GM21576 (cell line): Measurements from ENCODE around the gene CPXM2.

ENCODE experiments used
- ATAC-seq: cut with Tn5 transposase; IDR thresholded peaks from one replicate; pipeline ENCODE4 v1.9.1; 2021; ENCODE audit warnings: mild to moderate bottlenecking, moderate library complexity; ENCODE audit not compliant: unreplicated experiment

CPXM2 gene

DNA sequence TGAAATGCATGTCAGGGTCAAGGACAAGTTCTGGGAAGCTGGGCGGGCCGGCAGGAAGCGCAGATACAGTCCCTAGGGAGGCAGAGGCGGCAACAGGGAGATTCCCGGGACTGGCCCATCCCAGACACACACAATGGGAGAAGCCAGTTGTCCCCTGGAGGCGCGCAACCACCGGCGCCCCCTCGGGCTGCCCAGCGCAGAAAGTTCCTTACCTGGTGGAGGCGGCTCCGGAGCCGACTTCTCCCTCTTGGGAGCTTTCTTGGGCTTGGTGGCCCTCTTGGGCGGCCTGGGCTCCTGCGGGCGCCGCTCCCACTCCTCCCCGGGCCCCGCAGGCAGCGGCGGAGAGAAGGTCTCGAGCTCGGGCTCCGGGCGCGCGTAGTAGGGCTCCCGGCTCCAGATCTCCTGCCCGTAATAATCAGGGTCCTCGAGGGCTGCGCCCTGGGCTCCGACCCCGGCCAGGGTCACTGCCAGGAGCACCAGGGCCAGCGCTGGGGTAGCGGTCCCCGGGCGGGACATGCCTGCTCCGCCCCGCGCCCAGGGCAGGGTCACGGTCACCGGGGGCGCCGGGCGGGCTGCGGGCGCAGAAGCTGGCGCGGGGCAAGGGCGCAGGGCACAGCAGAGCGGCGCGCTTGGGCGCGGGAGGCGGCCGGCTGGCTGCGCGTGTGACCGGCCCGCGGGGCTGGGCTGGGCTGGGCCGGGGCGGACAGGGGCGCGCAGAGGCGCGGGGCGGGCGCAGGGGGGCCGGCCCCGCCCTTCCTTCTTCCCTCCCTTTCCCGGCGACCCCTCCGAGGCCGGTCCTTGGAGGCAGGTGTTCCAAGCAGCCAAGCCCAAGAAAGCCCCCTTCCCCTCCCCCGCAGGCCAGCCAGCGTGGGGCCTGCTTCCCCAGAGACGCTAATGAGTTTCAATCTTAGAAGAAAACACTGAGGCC is at the start of gene CPXM2:
TSS of gene CPXM2 (minus strand) at position 664 of the 928 bp plus-strand sequence. CDS start at position 516, 148 bp downstream.
- ATAC-seq, result no peak

DNA sequence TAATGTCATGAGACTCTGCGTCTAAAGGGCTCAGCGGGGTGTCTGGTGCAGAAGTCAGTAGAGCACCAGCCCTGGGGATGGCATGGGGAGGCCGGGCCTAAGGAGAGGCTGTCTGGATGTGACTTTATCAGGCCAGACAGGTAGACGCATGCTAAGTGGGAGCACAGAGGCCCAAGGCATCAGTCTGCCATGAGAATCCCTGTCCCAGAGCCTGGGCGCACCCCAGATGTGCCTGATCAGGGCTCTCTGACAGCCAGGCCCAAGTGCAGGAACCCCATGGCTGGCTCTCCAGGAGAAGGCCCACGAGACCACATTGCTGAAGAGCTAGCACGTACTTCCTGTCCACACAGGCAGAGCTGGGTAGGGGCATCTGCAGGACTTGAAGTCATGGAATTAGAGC is 48.0 kb upstream of the CPXM2 start:
- no peak for ATAC-seq

DNA sequence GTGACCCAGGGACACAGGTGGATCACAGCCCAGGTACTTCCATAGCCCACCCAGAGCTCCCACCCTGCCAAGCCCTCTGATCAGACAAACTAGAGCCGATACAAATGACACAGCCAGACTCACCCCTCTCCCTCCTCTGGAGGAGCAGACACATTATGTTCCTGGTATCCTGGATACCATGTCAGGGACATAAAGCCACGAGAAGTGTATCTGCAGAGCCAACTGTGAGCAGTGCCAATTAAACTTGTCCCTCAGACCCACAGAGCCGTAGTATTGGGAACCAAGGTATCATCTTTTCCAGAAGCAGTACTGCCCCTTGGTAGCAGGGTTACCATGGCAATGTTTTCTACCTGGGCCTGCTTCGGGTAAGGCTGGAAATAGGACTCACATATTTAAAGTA is 47.3 kb upstream of the CPXM2 start:
- no peak for ATAC-seq

DNA sequence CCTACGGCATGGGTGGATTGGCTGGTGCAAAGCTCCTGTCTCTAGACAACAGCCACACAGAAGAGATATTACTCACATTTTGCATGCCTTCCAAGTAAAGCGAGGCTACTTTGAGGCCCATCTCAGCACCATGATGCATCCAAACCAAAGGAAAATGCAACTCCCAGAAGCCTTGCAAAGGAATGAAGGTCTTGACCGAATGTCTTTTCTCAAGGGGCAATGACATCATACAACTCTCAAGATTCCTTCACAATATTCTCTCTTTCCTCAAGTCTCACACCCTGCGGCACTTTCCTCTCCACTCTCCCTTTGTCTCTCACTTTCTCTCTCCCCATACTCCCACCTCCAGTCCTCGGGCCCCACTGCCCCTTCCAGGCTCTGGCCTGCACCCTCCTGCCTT is 44.8 kb upstream of the CPXM2 start:
- ATAC-seq, result no peak

DNA sequence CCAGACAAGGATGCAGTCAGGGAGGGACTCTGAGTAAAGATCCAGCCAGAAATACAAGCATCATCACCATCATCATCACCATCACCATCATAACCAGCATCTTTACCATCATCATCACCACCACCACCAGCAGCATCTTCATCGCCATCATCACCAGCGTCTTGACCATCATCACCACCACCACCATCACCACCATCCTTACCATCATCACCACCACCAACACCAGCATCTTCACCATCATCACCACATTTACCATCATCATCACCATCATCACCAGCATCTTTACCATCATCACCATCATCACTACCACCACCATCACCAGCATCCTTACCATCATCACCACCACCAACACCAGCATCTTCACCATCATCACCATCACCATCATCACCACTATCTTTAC is 44.1 kb upstream of the CPXM2 start:
- ATAC-seq, result no peak

DNA sequence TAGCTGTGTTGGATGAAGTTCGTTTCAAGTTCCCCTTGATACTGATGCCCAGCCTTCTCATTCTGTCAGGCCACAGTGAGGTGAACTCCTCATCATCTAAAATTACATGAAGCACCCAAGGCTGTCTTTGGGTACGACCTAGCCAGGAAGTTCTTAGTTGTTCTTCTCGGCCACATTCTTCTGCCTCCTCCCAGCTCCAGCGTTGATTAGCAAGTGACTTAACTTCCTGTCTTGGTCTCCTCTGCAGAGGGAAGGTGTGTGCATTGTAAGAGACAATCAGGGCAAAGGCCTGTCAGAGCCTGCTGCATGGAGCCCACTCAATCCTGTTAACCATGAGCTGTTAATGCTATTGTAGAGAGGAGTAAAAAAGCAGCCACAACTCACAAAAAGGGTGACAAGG is 43.2 kb upstream of the CPXM2 start:
- no peak for ATAC-seq

DNA sequence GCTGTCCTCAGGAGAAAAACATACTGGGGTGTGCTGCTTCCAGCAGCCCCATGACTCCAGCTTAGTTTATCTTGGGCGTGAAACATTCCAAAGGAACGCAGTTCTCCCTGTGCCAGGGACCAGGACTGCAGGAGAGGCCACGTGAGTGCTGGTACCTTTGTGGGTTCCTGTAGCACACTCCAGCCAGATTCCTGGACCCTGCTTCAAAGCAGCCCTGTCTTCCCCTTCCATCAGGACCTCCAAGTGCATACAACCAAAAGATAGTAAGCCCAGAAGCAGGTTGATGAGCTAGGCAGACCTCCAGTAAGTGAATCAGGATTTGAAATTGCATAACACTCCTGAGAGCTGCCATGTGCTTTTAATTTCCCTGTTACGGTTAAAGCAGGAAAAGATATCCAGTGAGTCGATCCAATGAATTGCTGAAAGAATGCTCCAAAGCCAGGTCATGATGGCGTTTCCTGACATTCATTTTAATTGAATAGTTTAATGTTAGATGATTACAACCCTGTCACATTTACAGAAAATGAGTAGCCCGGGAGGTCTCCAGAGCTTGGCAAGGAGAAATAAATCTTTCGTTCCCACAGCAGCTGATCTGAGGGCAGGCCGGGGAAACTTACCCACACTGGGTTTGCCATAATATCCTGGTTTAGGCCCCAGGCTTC is 38.9 kb upstream of the CPXM2 start:
- no peak for ATAC-seq

DNA sequence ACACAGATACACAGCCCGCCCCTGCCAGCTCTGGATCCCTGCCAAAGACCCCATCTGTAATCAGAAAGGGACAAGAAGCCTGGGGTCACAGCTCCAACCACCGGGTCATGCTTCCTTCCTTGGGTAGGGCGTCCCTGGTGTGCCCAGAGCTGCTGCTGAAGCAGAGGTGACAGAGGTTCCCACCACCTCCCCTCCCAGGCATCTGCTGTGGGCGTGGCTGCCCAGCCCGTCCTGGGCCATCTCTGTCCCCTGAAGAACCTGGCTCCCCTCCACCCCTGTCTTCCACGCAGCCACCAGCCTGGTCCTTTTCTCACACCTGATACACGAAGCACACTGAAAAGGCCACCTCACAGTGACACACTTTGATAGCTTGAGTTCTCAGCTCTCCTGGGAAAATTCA is 38.2 kb upstream of the CPXM2 start:
- no peak for ATAC-seq

DNA sequence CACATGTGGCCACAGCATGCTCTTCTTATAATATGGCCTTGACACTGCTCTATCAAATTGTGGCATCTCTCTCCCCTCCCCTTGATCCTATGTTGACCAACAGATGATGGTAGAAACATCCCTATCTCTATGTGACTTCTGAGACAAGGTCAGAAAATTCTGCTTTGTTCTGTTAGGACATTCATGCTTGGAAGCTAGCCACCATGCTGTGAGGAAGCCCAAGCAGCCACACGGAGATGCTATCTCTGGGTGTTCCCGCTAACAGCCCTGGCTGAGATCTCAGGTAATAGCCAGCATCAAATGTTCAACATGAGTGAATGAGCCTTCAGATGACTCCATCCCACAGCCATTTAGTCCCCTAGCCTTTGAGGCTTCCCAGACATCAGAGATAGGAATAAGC is 36.8 kb upstream of the CPXM2 start:
- no peak for ATAC-seq

DNA sequence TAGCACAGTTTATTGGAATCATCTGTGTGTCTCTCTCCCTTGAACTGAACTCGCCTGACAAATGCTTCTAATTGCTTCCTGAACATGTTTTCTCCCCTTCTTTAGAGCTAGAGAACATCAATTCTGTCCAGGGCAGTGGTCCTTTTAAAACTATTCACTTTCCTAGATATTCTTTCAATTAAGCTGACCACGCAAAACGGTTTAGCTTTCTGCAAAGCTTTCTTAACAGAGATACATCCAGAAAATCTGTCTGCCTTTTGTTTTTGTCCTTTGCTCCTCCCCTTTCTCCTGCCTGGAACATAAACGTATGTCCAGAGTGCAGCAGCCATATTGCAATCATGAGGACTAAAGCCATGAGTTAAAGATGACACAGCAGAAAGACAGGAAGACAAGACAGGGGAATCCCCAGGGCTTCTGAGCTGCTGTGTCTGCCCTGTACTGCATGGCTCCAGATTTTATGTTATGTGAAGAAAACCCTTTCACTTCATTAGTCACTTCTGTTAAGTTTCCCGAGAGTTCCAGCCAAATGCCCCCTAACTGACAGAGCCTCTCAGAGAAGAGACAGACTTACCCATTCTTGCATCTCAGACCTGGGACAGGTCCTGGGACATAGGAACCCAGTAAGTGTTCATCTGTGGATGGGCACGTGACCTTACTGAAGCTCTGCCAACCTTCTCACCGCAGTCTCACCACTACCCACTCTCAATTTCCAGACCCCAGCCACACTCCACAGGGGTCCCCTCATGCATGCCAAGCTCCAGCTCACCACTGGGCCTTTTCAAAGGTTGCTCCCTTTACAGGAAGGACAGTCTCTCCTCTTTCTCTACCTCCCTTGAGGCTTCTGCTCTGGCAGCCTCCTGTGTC is 35.0 kb upstream of the CPXM2 start:
- no peak for ATAC-seq

DNA sequence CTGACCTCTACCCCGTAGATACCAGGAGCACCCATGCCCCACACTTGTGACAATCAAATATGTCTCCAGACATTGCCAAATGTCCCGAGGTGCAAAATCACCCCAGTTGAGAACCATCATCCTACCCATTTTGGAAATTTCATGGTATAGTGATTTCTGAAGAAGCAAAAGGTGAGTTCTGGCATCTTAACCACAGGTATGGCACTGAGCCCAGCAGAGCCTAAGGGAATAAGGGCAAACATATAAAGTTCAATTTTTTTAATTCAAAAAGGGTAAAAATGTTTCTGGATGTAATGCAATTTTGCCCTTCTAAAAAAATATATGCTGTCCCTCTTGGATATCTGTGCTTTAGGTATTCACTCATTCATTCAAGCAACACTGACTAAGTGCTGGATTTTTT is 30.5 kb upstream of the CPXM2 start:
- no peak for ATAC-seq

DNA sequence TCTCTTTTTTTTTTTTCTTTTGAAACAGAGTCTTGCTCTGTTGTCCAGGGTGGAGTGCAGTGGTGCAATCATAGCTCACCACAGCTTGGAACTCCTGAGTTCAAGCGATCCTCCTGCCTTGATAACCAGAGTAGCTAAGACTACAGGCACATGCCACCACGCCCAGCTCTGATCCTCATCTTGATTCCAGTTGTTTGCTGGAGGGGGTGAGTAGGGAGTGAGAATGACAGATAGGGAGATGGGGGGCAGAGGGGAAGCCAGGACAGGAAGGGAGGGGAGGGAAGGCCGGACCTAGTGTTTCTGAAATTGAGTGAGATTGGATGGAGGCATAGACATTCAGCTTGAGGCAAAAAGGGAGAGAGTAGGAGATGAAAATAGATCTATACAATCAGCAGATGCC is 25.2 kb upstream of the CPXM2 start:
- ATAC-seq, result no peak

DNA sequence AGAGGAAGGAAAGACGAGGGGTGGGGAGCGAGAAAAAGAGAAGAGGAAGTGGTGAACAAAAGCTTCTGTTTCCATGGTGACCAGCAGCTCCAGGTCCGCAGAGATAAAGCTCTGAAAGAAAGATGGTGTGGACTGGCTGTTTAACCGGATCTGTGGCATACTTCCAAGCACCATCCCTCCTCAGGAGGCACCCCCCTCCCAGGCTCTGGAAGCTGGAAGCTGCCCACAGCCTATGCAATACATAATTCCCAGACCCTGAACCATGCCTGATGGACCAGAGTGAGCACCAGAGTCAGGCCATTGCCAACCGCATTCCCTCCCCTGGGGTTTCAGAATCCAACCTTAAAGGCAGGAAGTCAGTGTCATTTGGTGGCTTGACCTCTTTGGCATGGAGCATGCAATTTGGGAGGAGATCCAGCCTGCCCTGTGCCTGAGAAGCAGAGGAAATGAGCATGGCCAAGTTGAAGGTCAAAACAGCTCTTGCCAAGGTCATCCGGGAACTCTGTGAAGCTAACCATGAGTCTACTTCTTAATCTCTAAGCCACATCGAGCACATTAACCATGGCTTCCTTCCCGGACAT is 22.2 kb upstream of the CPXM2 start:
- ATAC-seq, result no peak

DNA sequence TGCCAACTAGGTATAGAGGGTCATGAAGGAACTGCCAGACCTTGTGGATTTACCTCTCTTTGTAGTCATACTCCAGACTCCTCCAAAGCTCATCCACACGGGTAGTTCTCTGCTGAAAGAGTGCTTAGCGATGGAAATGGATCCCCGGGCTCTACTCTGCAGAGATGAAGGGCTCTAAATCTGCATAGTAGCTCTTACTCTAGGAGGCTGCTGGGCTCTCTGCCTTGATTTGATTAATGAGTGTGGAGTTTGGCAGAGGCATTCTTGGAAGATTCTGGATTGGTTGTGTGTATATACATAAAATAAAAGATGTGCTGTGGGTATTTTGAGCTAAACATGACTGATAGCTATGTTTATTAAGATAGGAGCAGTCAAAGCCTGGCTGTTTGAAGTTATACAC is 21.3 kb upstream of the CPXM2 start:
- ATAC-seq, result no peak

DNA sequence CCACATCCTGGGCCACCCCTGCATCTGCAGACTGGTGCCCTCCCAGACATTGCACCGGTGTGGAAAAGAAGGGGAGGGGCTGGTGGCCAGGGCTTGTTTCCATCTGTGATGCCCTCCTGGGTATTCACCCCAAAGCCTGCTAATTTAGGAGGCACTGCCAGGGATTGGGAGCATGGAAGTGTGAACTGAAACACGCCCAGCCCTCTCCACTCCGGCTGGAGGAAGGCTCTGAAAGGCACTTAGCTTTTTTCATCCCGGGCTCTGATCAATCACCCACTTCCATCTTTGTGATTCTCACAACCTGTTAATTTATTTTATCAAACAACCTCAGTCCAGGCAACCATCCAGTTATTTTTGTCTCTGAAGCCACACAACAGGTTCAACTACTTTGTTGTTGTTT is 20.9 kb upstream of the CPXM2 start:
- ATAC-seq, result no peak

DNA sequence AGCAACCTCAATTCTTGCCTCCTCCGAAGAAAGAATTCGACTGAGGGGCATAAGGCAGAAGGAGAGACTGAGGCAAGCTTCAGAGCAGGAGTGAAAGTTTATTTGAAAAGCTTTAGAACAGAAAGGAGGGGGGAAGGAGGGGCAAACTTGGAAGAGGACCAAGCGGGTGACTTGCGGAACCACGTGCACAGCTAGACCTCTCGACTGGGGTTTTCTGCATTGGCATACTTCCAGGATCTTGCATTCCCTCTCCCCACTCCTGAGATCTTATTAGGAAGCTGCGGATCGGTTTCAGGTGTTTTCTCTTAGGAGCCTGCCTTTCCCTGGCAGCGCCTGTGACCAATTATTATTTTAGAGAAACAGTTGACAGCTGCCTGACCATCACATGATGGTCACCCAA is 20.3 kb upstream of the CPXM2 start:
- no peak for ATAC-seq

DNA sequence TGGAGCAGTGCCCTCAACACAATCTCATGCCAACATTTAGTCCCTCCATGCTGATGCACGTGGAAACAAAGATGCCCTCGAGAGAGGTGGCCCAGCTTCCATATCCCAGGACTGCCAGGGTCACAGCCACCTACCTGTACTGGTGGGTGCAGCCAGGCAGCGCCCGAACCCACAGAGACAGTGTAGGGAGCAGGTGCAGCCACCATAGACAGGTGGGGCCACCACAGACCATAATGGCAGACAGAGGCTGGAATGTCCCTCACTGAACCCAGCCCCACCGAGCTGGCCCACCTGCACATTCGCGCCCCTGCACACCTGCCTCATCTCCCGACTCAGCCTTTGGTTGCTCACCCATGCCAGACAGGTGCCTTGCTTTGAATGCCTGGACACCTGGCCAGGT is 18.3 kb upstream of the CPXM2 start:
- ATAC-seq, result no peak

DNA sequence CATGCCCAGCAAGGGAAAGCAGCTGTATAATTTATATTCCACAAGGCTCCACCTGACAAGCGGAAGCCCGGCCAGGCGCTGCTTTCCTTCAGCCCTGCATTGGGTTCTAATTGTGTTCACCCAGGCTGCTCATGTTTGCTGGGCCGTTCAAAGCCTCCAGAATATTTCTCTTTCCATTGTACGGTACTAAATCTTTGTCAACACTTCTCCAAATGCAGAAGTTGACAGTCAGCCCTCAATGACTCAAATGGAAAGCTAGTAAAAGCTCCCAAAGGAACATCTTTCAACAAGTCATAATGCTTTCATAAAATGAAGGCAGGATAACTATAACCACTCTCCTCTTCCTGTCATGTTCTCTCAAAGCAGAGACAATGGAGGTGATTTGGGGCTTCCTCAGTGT is 17.8 kb upstream of the CPXM2 start:
- no peak for ATAC-seq

DNA sequence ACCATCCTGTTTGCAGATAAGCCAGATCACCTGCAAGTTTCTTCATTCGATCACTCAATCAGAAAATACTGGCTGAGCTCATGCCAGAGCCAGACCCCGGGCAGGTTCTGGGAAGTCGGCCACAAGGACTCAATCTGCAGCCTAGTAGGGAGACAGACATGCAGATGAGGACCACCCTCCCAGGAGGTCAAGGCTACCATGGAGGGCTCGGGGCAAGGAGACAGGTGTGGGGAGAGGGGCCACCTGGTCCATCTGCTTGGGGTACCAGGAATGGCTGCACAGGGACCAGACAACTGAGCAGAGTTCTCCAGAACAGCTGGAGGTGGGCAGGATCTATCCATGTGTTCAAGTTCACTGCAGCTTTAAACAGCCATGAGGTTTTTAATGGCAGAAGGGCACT is 16.8 kb upstream of the CPXM2 start:
- no peak for ATAC-seq

DNA sequence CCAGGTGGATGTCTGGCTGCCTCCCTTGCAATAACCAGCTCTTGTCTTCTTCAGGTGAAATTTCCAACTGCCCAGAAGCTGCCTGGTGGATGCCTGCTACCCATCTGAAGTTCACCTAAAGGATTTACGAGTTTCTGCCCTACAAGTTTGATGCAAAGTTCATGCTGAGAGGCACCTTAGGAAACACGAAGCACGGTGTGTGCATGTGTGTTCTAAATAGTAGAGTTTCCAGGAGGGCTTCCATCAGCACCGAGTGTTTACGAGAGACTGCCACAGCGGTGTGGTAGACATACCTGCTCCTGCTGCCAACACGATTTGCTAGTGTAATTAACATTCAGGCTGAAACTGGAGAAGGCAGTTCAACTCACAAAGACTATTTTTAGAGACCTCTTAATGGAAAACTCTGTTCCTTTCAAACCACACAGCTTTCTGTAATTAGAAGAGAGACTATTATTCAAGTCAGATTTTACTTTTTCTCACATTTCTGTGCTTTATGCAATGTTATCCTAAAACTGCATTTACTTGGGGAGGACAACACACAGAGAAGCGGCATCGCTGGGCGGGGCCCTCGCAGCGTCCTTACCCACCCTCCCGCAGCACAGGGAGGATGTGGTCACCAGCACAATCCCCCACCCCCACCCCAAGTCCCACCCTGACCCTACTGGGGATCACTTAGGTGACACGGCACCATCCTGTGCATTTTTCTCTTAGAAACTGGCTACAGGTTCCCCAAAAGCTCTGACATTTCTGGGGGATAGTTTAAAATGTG is 15.5 kb upstream of the CPXM2 start:
- no peak for ATAC-seq
